ENCODE measurements around the gene SLC20A1. TPM values are rescaled to one million over a fixed set of nuclear protein-coding genes. Genes with fewer than 3 reads are reported as not detected.

Gene SLC20A1
- total RNA-seq, 1 experiment from 2014 or later: 123 TPM

- H3K23me2 ChIP-seq (ENCODE audit: insufficient read length, low read depth, low read length, poor library complexity, severe bottlenecking): no peaks in the 10 kb centered on the region
- H4K8ac ChIP-seq (replicated peaks; ENCODE audit: insufficient read length, low read depth, low read length): no peak overlapping the region
- H2BK20ac ChIP-seq (ENCODE audit: low read depth, low read length, poor library complexity, severe bottlenecking): no peak overlapping the region
- H3K14ac ChIP-seq (ENCODE audit: insufficient read depth, low read length): no peak overlapping the region
- no peak overlapping the region for H2AFZ ChIP-seq (ENCODE audit: low read length)
- Mint-ChIP-seq H3K27ac (peak overlapping the region in 1 of 3 experiments; percentile 89; a peak in 2 of 7 replicates), H3K4me1 (peaks cover 8% of the 10 kb centered on the region in 2 experiments), H3K4me3 (no peak overlapping the region), H3K9me3 (no peaks in the 10 kb centered on the region), H3K27me3 (ENCODE audit: low read depth) (no peaks in the 10 kb centered on the region; the same call in 1 of the 2 replicates), H3K36me3 (ENCODE audit: insufficient read depth in 1 of 3, low read depth in 3 of 3) (no peaks in the 10 kb centered on the region)
- no CpG with 5 or more reads among the region's 1 CpG for WGBS (ENCODE audit: extremely low coverage, insufficient read length, low lambda C conversion rate)
- H2AK5ac ChIP-seq (ENCODE audit: insufficient read length, low read length): no peak overlapping the region
- H4K5ac ChIP-seq (ENCODE audit: insufficient read length, low read depth, low read length): no peak overlapping the region
- no peak overlapping the region for H3T11ph ChIP-seq (ENCODE audit: low read length)
- DNase-seq: no peak
- no peak for TF ChIP-seq CTCF (conservative IDR thresholded peaks at IDR 0.05)
- no peaks in the 10 kb centered on the region for H3K9me3 ChIP-seq (ENCODE audit: control insufficient read depth, low read depth, low read length)
- H4K20me1 ChIP-seq (ENCODE audit: control insufficient read depth, insufficient read depth, insufficient read length): no peaks in the 10 kb centered on the region
- H3K4ac ChIP-seq (ENCODE audit: low read depth, low read length): no peak overlapping the region
- no peaks in the 10 kb centered on the region for H3K79me1 ChIP-seq (ENCODE audit: insufficient read depth, low read depth, low read length, poor library complexity, severe bottlenecking)
- H2BK120ac ChIP-seq (ENCODE audit: low read depth, low read length, poor library complexity, severe bottlenecking): no peak overlapping the region
- H3K27me3 ChIP-seq (ENCODE audit: insufficient read depth, low read length): no peaks in the 10 kb centered on the region
- peak overlapping the region; percentile 24 for H3K18ac ChIP-seq (ENCODE audit: insufficient read length, low read depth, low read length)
- no peak overlapping the region for H3K4me2 ChIP-seq (ENCODE audit: insufficient read depth, insufficient read length, low read length)
- no peak overlapping the region for H4K91ac ChIP-seq (ENCODE audit: insufficient read length, low read depth, low read length)
- no peak overlapping the region for H2BK12ac ChIP-seq (ENCODE audit: insufficient read length, low read depth, low read length)
- no peak overlapping the region for H3K23ac ChIP-seq (ENCODE audit: insufficient read length, low read depth, low read length)
- no peak overlapping the region for H3K9ac ChIP-seq (ENCODE audit: extremely low read depth, insufficient read length, low read length)
- H2BK15ac ChIP-seq (ENCODE audit: low read depth, low read length): no peak overlapping the region
- H2BK5ac ChIP-seq (ENCODE audit: insufficient read length, low read length): no peak overlapping the region
- H3K56ac ChIP-seq (ENCODE audit: insufficient read length, low read depth, low read length): no peak overlapping the region
- H3K4me1 ChIP-seq (ENCODE audit: insufficient read depth, low read length): peaks cover 2% of the 10 kb centered on the region; the same call in 1 of the 2 replicates
- no peaks in the 10 kb centered on the region for H3K79me2 ChIP-seq (ENCODE audit: insufficient read depth, low read length)
- H3K27ac ChIP-seq (ENCODE audit: insufficient read length, low read depth, low read length): no peak overlapping the region
These were observed 47.2 kb downstream of the SLC20A1 start for GRCh38 chr2:112692918-112693317.

All from H9 (cell line).